ENCODE data around the gene PWP1.

DNA sequence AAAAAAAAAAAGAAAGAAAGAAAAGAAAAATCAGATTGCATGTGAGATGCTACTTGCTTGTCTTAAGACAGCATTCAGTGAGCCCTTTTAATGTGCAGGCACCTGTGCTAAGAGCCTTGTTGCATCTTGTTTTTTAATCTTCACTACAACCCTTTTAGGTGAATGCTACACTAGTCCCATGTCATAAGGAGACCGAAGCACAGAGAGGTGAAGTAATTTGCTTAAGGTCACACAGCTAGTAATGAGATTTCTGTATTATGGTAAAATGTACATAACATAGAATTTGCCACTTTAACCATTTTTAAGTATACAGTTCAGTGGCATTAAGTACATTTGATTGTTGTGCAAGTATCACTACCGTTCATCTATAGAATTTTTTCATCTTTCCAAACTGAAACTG, 32.1 kb upstream of the PWP1 start:
- TF ChIP-seq POLR2AphosphoS5 (IDR thresholded peaks at IDR 0.05; ENCODE audit: low read depth, low read length): no peak
- no peak for TF ChIP-seq POLR2A (IDR thresholded peaks at IDR 0.05; ENCODE audit: low read depth, low read length)
- no peak for TF ChIP-seq TAF1 (IDR thresholded peaks at IDR 0.05; ENCODE audit: borderline replicate concordance, low read depth, low read length)

All from GM12892 (cell line).